ENCODE results near the gene TAOK2. TPM values are rescaled to one million over a fixed set of nuclear protein-coding genes. Genes with fewer than 3 reads are reported as not detected.

TAOK2 gene
- total RNA-seq, 6 experiments from 2014 or later = 15.8 to 19.6 (median 17.2) TPM

GRCh38 chr16:29986231-29986630 lies 12.6 kb downstream of the TAOK2 start:
- Histone ChIP-seq H3K9me3 (no peaks in the 10 kb centered on the region), H3K4me1 (no peaks in the 10 kb centered on the region), H3K36me3 (peaks cover 0 to 80% (median 36%) of the 10 kb centered on the region in 4 donors), H3K27ac (no peak overlapping the region), H3K27me3 (no peaks in the 10 kb centered on the region), H3K4me3 (no peak overlapping the region)
- ATAC-seq = no peak
- intact Hi-C loops (cut with DNase I) = no loop called here
- 100% methylated on average over 1 of the region's 20 CpGs for WGBS (ENCODE audit: insufficient coverage, low coverage, low lambda C conversion rate, missing lambda C conversion rate)
- DNase-seq = peak in 1 of 3 donors; percentile 35
- TF ChIP-seq POLR2A (IDR thresholded peaks at IDR 0.05) = no peak
- TF ChIP-seq CTCF (IDR thresholded peaks at IDR 0.05) = no peak

DNA sequence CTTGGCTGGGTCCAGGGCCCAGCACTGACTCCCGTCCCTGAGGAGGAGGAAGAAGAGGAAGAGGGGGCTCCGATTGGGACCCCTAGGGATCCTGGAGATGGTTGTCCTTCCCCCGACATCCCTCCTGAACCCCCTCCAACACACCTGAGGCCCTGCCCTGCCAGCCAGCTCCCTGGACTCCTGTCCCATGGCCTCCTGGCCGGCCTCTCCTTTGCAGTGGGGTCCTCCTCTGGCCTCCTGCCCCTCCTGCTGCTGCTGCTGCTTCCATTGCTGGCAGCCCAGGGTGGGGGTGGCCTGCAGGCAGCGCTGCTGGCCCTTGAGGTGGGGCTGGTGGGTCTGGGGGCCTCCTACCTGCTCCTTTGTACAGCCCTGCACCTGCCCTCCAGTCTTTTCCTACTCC lies 13.3 kb downstream of the TAOK2 start:
- H3K36me3 ChIP-seq = peaks cover 0 to 76% (median 32%) of the 10 kb centered on the region in 4 donors
- H3K4me3 ChIP-seq = no peak overlapping the region
- H3K27me3 ChIP-seq = no peaks in the 10 kb centered on the region
- peaks cover 0 to 1% (median 0%) of the 10 kb centered on the region in 4 donors for H3K4me1 ChIP-seq
- intact Hi-C loops (cut with DNase I) = no loop called here
- H3K27ac ChIP-seq = no peak overlapping the region
- TF ChIP-seq CTCF (IDR thresholded peaks at IDR 0.05) (no peak), POLR2A (IDR thresholded peaks at IDR 0.05) (no peak)
- no peak for ATAC-seq
- peak in 1 of 3 donors; percentile 51 for DNase-seq
- H3K9me3 ChIP-seq = no peaks in the 10 kb centered on the region
- WGBS (ENCODE audit: insufficient coverage, low coverage, low lambda C conversion rate, missing lambda C conversion rate) = no CpG with 5 or more reads among the region's 5 CpGs

DNA sequence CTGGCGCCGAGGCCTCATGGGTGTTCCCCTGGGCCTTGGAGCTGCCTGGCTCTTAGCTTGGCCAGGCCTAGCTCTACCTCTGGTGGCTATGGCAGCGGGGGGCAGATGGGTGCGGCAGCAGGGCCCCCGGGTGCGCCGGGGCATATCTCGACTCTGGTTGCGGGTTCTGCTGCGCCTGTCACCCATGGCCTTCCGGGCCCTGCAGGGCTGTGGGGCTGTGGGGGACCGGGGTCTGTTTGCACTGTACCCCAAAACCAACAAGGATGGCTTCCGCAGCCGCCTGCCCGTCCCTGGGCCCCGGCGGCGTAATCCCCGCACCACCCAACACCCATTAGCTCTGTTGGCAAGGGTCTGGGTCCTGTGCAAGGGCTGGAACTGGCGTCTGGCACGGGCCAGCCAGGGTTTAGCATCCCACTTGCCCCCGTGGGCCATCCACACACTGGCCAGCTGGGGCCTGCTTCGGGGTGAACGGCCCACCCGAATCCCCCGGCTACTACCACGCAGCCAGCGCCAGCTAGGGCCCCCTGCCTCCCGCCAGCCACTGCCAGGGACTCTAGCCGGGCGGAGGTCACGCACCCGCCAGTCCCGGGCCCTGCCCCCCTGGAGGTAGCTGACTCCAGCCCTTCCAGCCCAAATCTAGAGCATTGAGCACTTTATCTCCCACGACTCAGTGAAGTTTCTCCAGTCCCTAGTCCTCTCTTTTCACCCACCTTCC lies 13.9 kb downstream of the TAOK2 start:
- Histone ChIP-seq H3K4me3 (no peak overlapping the region), H3K9me3 (no peaks in the 10 kb centered on the region), H3K27ac (no peak overlapping the region), H3K4me1 (peaks cover 0 to 4% (median 0%) of the 10 kb centered on the region in 4 donors), H3K36me3 (peaks cover 0 to 73% (median 31%) of the 10 kb centered on the region in 4 donors), H3K27me3 (no peaks in the 10 kb centered on the region)
- no peak for TF ChIP-seq POLR2A (IDR thresholded peaks at IDR 0.05)
- TF ChIP-seq CTCF (IDR thresholded peaks at IDR 0.05) = no peak
- WGBS (ENCODE audit: insufficient coverage, low coverage, low lambda C conversion rate, missing lambda C conversion rate) = 80% methylated on average over 5 of the region's 35 CpGs
- intact Hi-C loops (cut with DNase I) = no loop called here
- peak in 1 of 4 donors; percentile 8 for ATAC-seq
- peak in 1 of 3 donors; percentile 44 for DNase-seq

DNA sequence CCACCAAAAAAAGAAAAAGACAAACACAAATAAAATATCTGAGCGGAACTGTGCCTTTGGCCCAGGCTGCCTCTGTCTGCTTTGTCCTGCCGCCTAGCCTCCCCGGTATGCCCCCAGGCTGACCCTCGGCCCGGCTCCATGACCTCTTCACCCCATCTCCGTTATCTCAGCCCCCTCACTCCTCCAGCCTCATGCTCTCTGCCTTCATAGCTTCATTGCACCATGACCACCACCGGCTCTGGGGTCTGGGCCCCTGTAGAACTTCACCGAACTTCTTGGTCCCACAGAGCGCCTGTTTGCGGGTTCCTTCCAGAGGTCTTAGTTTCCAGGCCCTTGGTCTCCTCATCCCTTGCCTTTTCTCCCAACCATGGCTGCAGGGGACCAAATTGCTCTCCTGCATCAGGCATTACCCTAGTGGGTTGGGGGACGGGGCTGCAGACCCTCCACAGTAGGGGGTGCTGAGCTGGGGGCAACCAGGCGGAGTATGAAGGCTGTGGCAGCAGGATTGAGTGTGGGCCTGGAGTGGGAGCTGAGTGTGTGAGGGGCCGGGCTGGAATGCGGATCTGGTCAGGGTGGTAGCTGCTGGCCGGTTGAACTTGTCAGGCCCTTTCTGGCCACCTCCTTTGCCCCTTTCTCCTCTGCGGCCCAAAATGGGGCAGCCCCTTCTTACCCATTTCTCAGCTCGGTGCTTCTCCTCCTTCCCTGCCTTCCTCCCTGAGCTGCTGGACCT lies 14.8 kb downstream of the TAOK2 start:
- intact Hi-C loops (cut with DNase I) = no loop called here
- H3K27me3 ChIP-seq = no peaks in the 10 kb centered on the region
- no peak overlapping the region for H3K27ac ChIP-seq
- no peak overlapping the region for H3K4me3 ChIP-seq
- TF ChIP-seq CTCF (IDR thresholded peaks at IDR 0.05) = no peak
- TF ChIP-seq POLR2A (IDR thresholded peaks at IDR 0.05) = no peak
- no peaks in the 10 kb centered on the region for H3K9me3 ChIP-seq
- peaks cover 0 to 71% (median 35%) of the 10 kb centered on the region in 4 donors for H3K36me3 ChIP-seq
- peaks cover 0 to 4% (median 0%) of the 10 kb centered on the region in 4 donors for H3K4me1 ChIP-seq
- DNase-seq (peak in 1 of 3 donors; percentile 50), ATAC-seq (no peak)
- 76% methylated on average over 9 of the region's 17 CpGs for WGBS (ENCODE audit: insufficient coverage, low coverage, low lambda C conversion rate, missing lambda C conversion rate)

Data from right lobe of liver (tissue), 6 donors.